ENCODE data around the gene CTSD.

CTSD gene

DNA sequence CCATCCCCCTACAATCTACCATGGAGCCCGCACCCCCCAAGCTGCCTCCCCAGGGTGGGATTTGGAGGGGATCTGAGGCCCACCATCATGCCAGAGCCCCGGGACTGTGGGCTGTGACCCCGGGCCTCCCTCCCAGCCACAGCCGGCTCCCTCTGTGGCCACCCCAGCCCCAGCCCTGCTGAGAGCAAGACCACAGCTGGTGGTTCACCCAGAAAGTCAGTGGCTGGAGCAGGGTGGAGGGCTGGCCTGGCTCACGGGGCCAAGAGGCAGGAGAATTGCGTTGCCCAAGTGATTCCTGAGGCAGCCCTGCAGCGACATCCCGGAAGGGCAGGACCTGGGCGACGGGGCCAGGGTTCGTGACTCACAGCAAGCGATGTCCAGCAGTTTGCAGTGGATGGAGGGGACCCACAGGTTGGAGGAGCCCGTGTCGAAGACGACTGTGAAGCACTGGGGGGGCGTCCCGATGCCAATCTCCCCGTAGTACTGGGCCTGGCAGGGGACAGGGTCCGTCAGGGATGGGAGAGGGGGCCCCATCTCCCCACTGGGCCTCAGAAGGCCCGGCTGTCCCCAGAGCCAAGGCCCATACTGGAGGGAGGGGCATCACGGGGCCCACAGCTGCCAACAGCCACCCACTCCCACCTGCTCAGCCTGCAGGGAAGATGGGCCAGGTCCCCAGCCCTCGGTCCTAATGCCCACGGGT is 4.4 kb downstream of the CTSD start:
- ATAC-seq (ENCODE audit: low read depth): no peak
- Mint-ChIP-seq H3K27ac (no peak overlapping the region), H3K9me3 (no peaks in the 10 kb centered on the region)

DNA sequence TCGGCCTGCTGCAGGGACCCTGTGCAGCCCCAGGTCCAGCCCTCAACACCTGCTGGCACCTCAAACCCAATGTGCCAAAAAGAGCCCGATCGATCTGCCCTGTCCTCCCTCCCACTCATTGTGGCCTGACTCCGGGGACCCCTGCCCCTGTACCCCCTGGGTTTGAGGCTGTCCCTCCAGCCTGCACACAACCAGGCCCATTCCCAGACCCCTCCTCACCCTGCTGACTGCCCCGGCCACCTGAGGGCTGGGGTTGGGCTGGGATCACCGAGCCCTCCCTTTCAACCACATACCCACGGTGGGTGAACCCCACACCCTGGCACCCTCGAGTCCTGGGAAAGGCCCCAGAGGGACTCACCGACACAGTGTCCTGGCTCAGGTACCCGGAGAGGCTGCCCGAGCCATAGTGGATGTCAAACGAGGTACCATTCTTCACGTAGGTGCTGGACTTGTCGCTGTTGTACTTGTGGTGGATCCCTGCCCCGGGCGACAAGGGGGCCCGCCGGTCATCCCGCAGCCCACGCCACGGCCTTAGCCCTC is 5.0 kb downstream of the CTSD start:
- H3K27ac Mint-ChIP-seq: no peak overlapping the region
- no peak for DNase-seq (ENCODE audit: low spot score in 2 of 2)

More for the DNA sequence above, 4.4 kb downstream of the CTSD start:
- H3K4me3 Mint-ChIP-seq: no peak overlapping the region
- peaks cover 15% of the 10 kb centered on the region for H3K36me3 Mint-ChIP-seq
- H3K27me3 Mint-ChIP-seq: no peaks in the 10 kb centered on the region
- peaks cover 25% of the 10 kb centered on the region for H3K4me1 Mint-ChIP-seq
- DNase-seq (ENCODE audit: low spot score in 2 of 2): no peak

DNA sequence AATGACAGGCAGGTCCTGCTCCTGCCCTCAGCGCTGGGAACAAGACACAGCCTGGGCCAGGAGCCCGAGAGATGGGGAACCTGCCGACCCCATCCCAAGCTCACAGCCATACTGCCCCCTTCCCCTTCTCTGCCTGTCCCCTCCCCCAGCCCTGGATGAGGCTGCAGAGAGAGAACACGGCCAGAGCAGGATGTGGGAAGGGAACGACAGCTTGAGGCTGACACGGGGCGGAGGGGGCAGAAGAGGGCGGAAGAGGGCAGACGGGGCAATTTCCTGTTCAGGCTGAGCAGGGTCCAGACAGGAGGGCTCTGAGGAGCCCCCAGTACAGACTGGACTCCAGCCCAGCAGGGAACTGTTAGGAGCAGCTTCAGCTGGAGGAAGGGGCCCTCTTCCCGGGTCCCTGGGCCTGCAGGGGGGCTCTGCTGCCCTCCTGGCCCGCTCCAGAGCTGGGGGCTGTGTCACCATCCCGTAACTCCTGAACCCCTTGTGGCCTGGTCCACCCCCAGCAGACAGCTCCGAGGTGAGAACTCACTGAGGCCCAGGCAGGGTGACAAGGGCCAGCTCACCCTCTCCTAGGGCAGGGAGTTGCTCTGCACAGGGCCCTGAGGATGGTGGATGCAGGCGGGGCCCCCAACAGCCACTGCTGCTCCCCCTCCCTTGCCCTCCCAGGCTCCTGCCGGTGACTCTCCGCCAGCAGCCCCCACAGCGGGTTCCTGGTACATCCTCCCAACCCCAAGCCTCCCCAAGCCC is 5.7 kb downstream of the CTSD start:
- Mint-ChIP-seq H3K9me3 (no peaks in the 10 kb centered on the region), H3K4me1 (peaks cover 23% of the 10 kb centered on the region), H3K27ac (no peak overlapping the region), H3K27me3 (no peaks in the 10 kb centered on the region), H3K4me3 (no peak overlapping the region), H3K36me3 (peaks cover 19% of the 10 kb centered on the region)
- DNase-seq (ENCODE audit: low spot score in 2 of 2) (no peak), ATAC-seq (ENCODE audit: low read depth) (no peak)

More for the DNA sequence above, 5.0 kb downstream of the CTSD start:
- Mint-ChIP-seq H3K4me1 (peaks cover 23% of the 10 kb centered on the region), H3K36me3 (peaks cover 16% of the 10 kb centered on the region), H3K27me3 (no peaks in the 10 kb centered on the region), H3K4me3 (peak overlapping the region; percentile 50), H3K9me3 (no peaks in the 10 kb centered on the region)
- no peak for ATAC-seq (ENCODE audit: low read depth)

DNA sequence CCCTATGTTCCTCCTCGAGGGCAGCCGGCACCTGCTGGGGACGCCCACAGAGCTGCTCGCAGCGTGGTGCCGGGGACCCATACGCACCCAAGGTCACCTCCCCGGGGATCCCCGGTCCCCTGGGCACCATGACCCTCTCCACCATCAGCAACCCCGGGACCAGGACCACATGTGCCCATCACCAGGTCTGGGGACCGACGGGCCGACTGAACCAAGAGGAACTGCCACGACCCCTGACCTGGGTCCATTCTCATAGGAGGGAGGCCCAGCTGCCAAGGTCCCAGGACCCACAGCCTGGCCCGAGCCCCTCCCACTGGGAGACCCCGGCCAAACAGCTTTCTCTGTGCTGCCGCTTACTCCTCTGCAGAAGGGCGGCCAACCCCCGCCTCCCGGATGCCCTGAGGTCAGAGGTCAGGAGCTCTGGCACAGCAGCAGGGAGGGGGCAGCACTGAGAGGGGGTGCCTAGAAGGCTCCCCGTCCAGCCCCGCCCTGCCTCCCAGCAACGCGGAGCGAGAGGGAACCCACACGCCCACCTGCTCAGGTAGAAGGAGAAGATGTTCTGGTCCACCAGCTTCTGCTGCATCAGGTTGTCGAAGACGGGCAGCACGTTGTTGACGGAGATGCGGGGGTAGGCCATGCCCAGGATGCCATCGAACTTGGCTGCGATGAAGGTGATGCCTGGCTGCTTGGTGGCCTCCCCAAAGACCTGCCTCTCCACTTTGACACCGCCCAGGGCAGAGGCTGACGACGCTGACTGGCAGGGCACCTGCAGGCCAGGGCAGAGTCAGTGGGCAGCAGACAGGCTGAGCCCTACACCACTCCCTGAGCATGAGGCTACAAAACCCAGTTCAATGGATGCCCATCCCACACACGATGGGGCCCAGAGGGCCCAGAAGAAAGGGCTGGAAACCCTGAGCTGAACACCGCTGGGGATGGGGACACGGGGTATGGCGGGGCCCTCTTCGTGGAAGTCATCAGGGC is 6.6 kb downstream of the CTSD start:
- ATAC-seq (ENCODE audit: low read depth) (no peak), DNase-seq (ENCODE audit: low spot score in 2 of 2) (no peak)
- H3K4me1 Mint-ChIP-seq: peaks cover 18% of the 10 kb centered on the region
- no peaks in the 10 kb centered on the region for H3K9me3 Mint-ChIP-seq
- no peak overlapping the region for H3K4me3 Mint-ChIP-seq
- H3K27me3 Mint-ChIP-seq: no peaks in the 10 kb centered on the region
- peaks cover 20% of the 10 kb centered on the region for H3K36me3 Mint-ChIP-seq
- H3K27ac Mint-ChIP-seq: no peak overlapping the region

DNA sequence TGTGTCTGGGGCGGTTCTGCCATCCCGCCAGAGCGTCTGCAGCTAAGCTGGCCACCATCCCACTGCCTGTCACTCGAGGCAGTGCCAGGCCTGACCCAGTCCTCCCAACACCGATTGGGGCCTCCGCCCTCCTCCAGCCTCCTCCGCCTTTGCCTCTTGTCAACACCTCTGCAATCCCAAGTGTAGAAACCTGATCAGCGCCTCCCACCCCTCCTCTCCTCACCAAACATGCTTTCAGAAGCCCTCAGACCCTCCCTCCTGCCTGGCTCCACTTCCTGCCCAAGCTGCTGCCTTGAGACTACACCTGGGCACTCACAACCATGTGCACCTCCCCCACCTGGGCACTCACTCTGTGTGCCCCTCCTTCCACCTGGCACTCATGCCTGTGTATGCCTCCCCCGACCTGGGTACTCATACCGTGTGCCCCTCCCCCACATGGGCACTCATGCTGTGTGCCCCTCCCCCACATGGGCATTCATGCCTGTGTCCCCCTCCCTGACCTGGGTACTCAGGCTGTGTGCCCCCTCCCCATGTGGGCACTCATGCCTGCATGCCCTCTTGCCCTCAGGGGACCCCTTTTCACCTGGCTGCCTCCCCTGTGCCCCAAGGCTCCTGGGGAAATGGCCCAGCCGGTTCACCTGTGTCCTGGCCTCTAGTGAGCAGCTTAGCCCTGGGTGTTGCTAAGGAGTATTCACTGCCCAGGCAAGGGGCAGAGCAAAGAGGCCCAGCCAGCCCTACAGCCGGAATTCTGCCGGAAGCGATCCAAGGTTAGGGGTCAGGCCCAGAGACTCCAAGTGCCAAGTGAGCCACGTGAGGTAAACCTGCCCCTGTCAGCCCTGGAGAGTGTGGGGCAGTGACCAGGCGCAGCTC is 7.8 kb downstream of the CTSD start:
- H3K4me3 Mint-ChIP-seq: no peak overlapping the region
- no peak for DNase-seq (ENCODE audit: low spot score in 2 of 2)
- peaks cover 14% of the 10 kb centered on the region for H3K4me1 Mint-ChIP-seq
- no peak for ATAC-seq (ENCODE audit: low read depth)
- no peak overlapping the region for H3K27ac Mint-ChIP-seq
- no peaks in the 10 kb centered on the region for H3K9me3 Mint-ChIP-seq
- H3K36me3 Mint-ChIP-seq: peaks cover 20% of the 10 kb centered on the region
- H3K27me3 Mint-ChIP-seq: no peaks in the 10 kb centered on the region

DNA sequence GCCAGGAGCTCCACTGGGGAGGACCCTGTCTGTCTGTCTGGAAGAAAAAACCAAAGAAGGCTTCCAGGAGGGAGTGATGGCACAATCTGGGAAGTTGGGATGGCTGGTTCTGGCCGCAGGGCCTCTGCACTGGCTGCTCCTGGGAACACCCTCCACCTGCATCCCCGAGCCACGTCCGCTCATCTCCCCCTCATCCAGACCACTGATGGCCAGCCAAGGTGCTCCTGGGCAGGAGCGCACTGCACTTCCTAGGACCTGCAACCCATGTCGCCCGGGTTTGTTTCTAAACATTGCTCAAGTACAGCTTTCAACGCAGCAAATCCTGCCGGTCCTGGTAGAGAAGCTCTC is 8.4 kb downstream of the CTSD start:
- peaks cover 17% of the 10 kb centered on the region for H3K4me1 Mint-ChIP-seq
- no peak for DNase-seq (ENCODE audit: low spot score in 2 of 2)
- no peak overlapping the region for H3K4me3 Mint-ChIP-seq

DNA sequence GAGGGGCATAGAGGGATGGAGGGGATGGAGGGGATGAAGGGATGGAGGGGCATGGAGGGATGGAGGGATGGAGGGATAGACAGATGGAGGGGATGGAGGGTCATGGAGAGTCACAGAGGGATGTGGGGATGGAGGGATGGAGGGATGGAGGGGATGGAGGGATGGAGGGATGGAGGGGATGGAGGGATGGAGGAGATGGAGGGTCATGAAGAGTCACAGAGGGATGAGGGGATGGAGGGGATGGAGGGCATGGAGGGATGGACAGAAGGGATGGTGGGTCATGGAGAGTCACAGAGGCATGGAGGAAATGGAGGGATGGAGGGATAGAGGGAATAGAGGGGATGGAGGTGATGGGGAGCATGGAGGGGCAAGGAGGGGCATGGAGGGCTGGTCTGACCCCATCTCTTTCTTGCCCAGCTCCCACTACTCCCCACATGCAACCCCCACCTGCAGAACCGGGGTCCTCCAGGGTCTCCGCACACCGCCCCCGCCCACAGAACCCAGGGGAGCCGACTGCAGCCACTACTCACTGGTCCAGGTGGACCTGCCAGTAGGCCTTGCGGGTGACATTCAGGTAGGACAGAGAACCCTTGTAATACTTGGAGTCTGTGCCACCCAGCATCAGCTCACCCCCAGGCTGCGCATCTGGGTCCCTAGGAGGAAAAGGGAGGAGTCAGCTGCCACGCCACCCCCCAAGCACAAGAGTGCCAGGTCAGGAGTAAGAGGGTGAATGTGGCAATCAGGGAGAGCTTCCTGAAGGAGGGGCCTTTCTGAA is 9.2 kb downstream of the CTSD start:
- Mint-ChIP-seq H3K4me1 (peaks cover 25% of the 10 kb centered on the region), H3K9me3 (no peaks in the 10 kb centered on the region), H3K4me3 (no peak overlapping the region), H3K27me3 (peaks cover 10% of the 10 kb centered on the region), H3K36me3 (peaks cover 20% of the 10 kb centered on the region), H3K27ac (no peak overlapping the region)
- ATAC-seq (ENCODE audit: low read depth): no peak
- no peak for DNase-seq (ENCODE audit: low spot score in 2 of 2)

More for the DNA sequence above, 8.4 kb downstream of the CTSD start:
- Mint-ChIP-seq H3K9me3 (no peaks in the 10 kb centered on the region), H3K27ac (no peak overlapping the region), H3K36me3 (peaks cover 20% of the 10 kb centered on the region), H3K27me3 (peaks cover 3% of the 10 kb centered on the region)
- no peak for ATAC-seq (ENCODE audit: low read depth)

DNA sequence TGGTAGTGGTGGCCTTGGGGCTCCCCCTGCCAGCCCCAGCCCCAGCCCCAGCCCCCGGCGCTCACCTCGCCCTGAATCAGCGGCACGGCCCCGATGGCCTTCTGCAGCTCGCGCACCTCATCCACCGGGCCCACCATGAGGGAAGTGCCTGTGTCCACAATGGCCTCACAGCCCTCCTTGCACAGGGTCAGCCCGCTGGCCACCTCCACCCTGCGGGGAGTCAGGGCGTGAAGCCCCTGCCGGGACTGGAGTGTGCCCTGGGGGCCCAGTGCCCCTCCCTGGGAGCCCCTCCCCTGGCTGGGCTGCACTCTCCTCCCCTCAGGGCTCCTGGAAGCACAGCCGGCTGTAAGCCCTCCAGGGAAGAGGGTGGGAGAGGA is 9.8 kb downstream of the CTSD start:
- DNase-seq (ENCODE audit: low spot score in 2 of 2): no peak
- Mint-ChIP-seq H3K27ac (no peak overlapping the region), H3K4me1 (peaks cover 27% of the 10 kb centered on the region), H3K27me3 (peaks cover 13% of the 10 kb centered on the region), H3K36me3 (peaks cover 20% of the 10 kb centered on the region), H3K9me3 (no peaks in the 10 kb centered on the region), H3K4me3 (no peak overlapping the region)
- no peak for ATAC-seq (ENCODE audit: low read depth)

DNA sequence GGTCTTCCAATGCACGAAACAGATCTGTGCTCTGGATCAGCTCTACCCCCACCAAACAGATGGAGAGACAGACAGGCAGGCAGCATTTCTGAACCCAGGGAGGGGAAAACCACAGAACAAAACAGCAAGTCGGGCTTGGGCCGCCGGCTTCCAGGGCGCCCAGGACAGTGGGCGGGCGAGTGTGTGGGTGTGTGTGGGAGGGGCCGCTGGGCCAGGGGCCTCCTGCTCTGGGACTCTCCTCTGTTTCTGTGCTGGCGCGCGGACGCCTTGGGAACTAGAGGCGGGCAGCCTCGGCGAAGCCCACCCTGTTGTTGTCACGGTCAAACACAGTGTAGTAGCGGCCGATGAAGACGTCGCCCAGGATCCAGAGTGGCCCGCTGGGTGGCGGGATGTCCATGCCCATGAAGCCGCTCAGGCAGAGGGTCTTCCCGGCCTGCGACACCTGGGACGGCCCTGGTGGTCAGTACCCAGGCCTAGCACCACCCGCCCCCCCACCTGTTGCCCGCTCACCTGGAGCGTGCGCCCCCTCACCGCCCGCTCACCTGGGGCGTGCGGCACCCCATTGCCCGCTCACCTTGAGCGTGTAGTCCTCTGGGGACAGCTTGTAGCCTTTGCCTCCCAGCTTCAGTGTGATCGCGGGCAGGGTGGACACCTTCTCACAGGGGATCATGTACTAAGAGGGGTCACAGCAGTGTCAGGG is 10.3 kb downstream of the CTSD start:
- ATAC-seq (ENCODE audit: low read depth): no peak
- H3K27me3 Mint-ChIP-seq: peaks cover 13% of the 10 kb centered on the region
- H3K9me3 Mint-ChIP-seq: no peaks in the 10 kb centered on the region
- H3K27ac Mint-ChIP-seq: peak overlapping the region; percentile 50
- DNase-seq (ENCODE audit: low spot score in 2 of 2): no peak
- no peak overlapping the region for H3K4me3 Mint-ChIP-seq
- peaks cover 23% of the 10 kb centered on the region for H3K4me1 Mint-ChIP-seq
- peaks cover 20% of the 10 kb centered on the region for H3K36me3 Mint-ChIP-seq

DNA sequence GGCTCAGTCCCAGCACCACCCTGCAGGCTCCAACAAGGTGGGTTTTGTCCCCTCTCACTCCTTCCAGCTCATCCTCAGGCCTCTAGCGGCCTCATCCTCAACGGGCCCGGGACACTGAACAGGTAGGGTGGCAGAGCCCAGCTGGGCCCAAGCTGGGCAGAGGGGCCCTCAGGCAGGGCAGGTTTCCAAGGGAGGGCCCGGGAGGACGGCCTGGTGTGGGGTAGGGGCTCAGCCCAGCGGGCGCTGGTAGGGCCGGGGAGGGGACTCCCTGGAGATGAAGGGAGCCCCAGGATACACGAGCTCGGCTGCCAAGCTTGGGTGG is 10.9 kb downstream of the CTSD start:
- DNase-seq (ENCODE audit: low spot score in 2 of 2) (no peak), ATAC-seq (ENCODE audit: low read depth) (no peak)
- peaks cover 13% of the 10 kb centered on the region for H3K27me3 Mint-ChIP-seq
- H3K4me1 Mint-ChIP-seq: peaks cover 22% of the 10 kb centered on the region
- H3K9me3 Mint-ChIP-seq: no peaks in the 10 kb centered on the region
- H3K36me3 Mint-ChIP-seq: peaks cover 20% of the 10 kb centered on the region
- peak overlapping the region; percentile 50 for H3K27ac Mint-ChIP-seq
- no peak overlapping the region for H3K4me3 Mint-ChIP-seq

DNA sequence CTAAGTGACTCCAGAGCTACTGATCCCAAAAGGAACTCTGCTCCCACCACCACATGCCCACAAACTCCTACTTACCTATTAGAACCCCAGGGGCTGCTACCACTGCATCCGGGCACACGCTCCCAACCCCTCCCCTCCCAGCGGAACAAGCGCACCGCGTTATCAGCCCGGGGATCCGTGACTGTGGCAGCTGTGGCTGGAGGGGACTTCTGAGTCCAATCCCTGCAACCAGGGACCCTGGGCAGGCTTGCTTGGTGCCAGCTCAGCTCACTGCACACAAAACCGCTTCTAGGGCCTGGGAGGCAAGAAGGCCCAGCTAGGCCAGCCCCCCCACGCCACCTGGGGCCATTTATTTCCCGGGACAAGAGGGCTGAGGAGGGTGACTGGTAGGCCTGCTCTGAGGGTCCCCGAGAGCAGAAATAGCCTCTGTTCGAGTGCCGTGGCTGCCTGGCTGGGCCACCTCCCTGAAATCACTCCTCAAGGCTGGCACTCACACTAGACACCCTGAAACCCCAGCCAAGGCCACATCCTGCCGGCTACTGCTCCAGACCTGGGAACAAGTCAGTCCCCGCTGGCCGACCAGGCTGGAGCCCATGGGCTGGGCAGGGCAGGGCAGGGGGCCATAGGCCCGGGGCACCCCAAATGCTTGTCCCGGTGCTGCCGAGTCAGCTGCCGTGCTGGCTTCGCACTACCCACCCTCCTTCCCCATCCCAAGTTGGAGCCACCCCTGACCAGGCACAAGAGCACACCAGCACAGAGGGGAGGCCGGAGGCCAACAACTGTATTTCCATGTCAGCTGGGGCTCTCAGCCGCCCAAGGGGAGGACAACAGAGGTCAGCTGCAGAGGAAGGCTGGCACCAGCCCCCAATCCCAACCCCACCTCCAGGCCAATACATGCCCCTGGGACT is 11.5 kb downstream of the CTSD start:
- Mint-ChIP-seq H3K4me3 (no peak overlapping the region), H3K27me3 (peaks cover 13% of the 10 kb centered on the region), H3K4me1 (peaks cover 20% of the 10 kb centered on the region), H3K27ac (no peak overlapping the region), H3K9me3 (no peaks in the 10 kb centered on the region), H3K36me3 (peaks cover 18% of the 10 kb centered on the region)
- no peak for ATAC-seq (ENCODE audit: low read depth)
- no peak for DNase-seq (ENCODE audit: low spot score in 2 of 2)
